Transverse colon (tissue), 4 donors: ENCODE measurements around the gene LRRC49. TPM values are rescaled to one million over a fixed set of nuclear protein-coding genes. Genes with fewer than 3 reads are reported as not detected.
"Not testable (repeated sequence)": the region's sequence is repeated elsewhere in the genome, so short reads cannot be mapped to it uniquely, and the experiment has no call there.

Experiments
- DNase-seq: peaks from one replicate; pipeline ENCODE4 v3.0.0-alpha.2; 2019
- H3K27ac ChIP-seq, 4 donors: fragments of 200-600 bp; sonication (generic); 2 replicates each; pipeline ENCODE4 v1.5.1; 2016 to 2018; ENCODE audit warnings: inconsistent platforms in 4 of 4
- H3K27me3 ChIP-seq: fragments of 200-600 bp; sonication (generic); 2 replicates; pipeline ENCODE4 v1.5.1; 2017; ENCODE audit warnings: inconsistent platforms
- H3K36me3 ChIP-seq, 4 donors: fragments of 200-600 bp; sonication (generic); 2 replicates each; pipeline ENCODE4 v1.5.1; 2017 to 2019; ENCODE audit warnings: inconsistent platforms in 4 of 4
- H3K4me1 ChIP-seq, 4 donors: fragments of 200-600 bp; sonication (generic); 2 replicates each; pipeline ENCODE4 v1.5.1; 2017 to 2020; ENCODE audit warnings: inconsistent platforms in 4 of 4
- H3K4me3 ChIP-seq, 4 donors: fragments of 200-600 bp; sonication (generic); 1 replicate in 1 of 4; 2 replicates in 3 of 4; pipeline versions ENCODE4 v1.5.1 to v1.6.1; 2017 to 2019; ENCODE audit warnings: inconsistent platforms in 4 of 4
- H3K9me3 ChIP-seq, 2 donors: fragments of 200-600 bp; sonication (generic); 2 replicates each; pipeline ENCODE4 v1.5.1; 2017 to 2019; ENCODE audit warnings: inconsistent platforms in 2 of 2
- CTCF ChIP-seq, 5 experiments: fragments of 200-600 bp in 3 of 5; fragments of 450-650 bp in 2 of 5; sonication (generic) in 3 of 5; IDR thresholded peaks; 1 replicate in 2 of 5; 2 replicates in 3 of 5; pipeline ENCODE4 v1.5.1; 2016 to 2017; ENCODE audit warnings: antibody characterized with exemption in 5 of 5, inconsistent platforms in 3 of 5, mild to moderate bottlenecking in 2 of 5, moderate library complexity in 1 of 5
- EP300 ChIP-seq: sonication (generic); formaldehyde crosslinking; IDR thresholded peaks from one replicate; pipeline ENCODE4 v1.6.1; 2017; ENCODE audit warnings: antibody characterized with exemption, low read depth
- POLR2A ChIP-seq: fragments of 450-650 bp; IDR thresholded peaks from one replicate; pipeline ENCODE4 v1.6.1; 2016; ENCODE audit warnings: antibody characterized with exemption, mild to moderate bottlenecking, moderate library complexity
- POLR2AphosphoS5 ChIP-seq, 3 donors: sonication (generic); formaldehyde crosslinking; IDR thresholded peaks; one replicate each; pipeline ENCODE4 v1.6.1; 2016; ENCODE audit warnings: antibody characterized with exemption in 3 of 3
- WGBS, 2 donors: methylation state at CpG; one replicate each; pipeline ENCODE4 v1.1.5; 2018; ENCODE audit warnings: low coverage in 1 of 2; 5-methylcytosine and 5-hydroxymethylcytosine counted together
- in situ Hi-C, 4 donors: fragments of 200-750 bp; cut with MboI; loops; one replicate each; pipeline versions ENCODE4 v1.15.0 to v1.15.1; 2017; ENCODE audit warnings: low sequenced_read_pairs in 3 of 4, low pct_ligation_motif_present in 1 of 4, low pct_unique_long_range_greater_than_20kb in 1 of 4
- intact Hi-C: fragments of 100-400 bp; cut with DNase I; formaldehyde crosslinking; loops from one replicate; pipeline ENCODE4 v1.15.1; 2023; ENCODE audit warnings: low total_unique reads
- total RNA-seq, 4 donors: library from RNA; depleted of rRNA; stranded (reverse); fragments of >200 nt; gene quantifications; one replicate each; pipeline ENCODE4 v1.1.0, GENCODE V29; 2016

LRRC49 gene
- total RNA-seq, 4 donors from 2014 or later: 2.2 to 5.2 (median 4.8) TPM; not detected in 1

DNA sequence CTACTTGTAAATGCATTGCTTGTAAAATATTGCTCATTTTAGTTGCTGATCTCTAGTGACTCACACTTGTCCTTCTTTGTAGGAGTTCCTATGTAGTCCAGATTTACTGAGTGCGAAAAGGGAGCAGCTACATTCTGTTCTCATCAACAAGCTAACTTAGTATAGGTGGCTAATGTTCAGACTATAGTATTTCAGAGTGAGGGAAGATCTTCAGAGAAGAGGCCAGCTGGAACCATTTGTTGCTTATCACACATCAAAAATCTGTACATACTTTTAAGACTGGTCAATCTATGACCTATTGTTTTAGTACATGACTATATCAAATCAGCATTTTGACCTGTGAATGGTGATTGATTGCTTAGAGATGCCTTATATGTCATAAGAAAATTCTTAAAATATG lies 151.4 kb downstream of the LRRC49 start:
- Histone ChIP-seq H3K9me3 (no peaks in the 10 kb centered on the region), H3K27ac (no peak overlapping the region), H3K4me3 (no peak overlapping the region), H3K36me3 (no peaks in the 10 kb centered on the region), H3K27me3 (no peaks in the 10 kb centered on the region), H3K4me1 (no peaks in the 10 kb centered on the region)
- DNase-seq: no peak
- in situ Hi-C loops (no loop called here), intact Hi-C loops (no loop called here)
- TF ChIP-seq EP300 (no peak), POLR2A (no peak), POLR2AphosphoS5 (IDR thresholded peaks at IDR 0.05) (no peak), CTCF (IDR thresholded peaks at IDR 0.05) (no peak)
- 75 to 90% methylated on average over 1 of the region's 1 CpG for WGBS, 2 donors

DNA sequence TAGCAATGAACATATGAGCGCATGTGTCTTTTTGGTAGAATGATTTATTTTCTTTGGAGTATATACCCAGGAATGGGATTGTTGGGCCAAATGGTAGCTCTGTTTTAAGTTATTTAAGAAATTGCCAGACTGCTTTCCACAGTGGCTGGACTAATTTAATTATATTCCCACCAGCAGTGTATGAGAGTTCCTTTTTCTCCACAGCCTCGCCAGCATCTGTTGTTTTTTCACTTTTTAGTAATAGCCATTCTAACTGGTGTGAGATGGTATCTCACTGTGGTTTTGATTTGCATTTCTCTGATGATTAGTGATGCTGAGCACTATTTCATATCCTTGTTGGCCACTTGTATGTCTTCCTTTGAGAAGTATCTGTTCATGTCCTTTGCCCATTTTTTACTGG lies 153.5 kb downstream of the LRRC49 start:
- H3K4me1 ChIP-seq, in situ Hi-C loops, H3K36me3 ChIP-seq, H3K9me3 ChIP-seq, H3K4me3 ChIP-seq, DNase-seq, H3K27me3 ChIP-seq, H3K27ac ChIP-seq, intact Hi-C loops: not testable (repeated sequence)
- 50 to 67% methylated on average over 2 of the region's 2 CpGs for WGBS, 2 donors

DNA sequence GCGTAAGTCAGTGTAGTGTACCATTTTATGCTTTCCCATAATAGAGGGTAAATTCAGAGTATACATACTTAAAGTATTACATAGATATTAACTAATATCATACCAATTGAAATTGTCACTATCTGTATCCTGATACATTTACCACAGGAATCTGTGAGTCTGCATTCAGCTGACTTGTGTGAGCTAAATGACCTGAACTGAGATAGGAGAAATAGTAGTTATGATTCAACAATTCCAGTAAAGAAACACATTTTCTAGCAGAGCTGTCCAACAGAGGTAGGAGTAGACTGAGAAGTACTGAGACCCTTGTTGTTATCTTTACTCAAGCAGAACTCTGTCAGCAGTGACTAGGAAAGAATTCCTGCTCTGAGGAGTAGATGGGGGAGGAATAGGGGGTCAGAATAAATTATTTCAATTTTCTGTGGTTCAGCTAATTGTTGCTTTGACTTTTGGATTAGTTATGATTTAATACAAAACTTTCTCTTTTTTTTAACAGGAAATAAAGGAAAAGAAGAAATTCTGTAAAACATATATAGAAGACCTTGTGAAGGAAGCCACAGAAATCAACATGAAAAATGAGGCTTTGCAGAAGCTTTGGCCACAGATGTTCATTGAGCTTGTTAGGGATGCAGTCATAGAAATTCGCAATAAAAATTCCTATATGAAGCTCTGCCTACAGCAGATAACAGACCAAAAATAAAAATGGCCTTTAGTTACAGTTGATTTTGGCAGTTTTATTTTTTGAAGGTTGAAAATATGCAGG lies 156.5 kb downstream of the LRRC49 start:
- Histone ChIP-seq H3K36me3 (no peaks in the 10 kb centered on the region), H3K27ac (no peak overlapping the region), H3K4me3 (no peak overlapping the region), H3K9me3 (no peaks in the 10 kb centered on the region), H3K4me1 (peaks cover 0 to 4% (median 2%) of the 10 kb centered on the region in 4 donors), H3K27me3 (no peaks in the 10 kb centered on the region)
- intact Hi-C loops (no loop called here), in situ Hi-C loops (no loop called here)
- TF ChIP-seq POLR2AphosphoS5 (IDR thresholded peaks at IDR 0.05): no peak
- TF ChIP-seq CTCF (IDR thresholded peaks at IDR 0.05): no peak
- no peak for TF ChIP-seq EP300
- no peak for TF ChIP-seq POLR2A
- WGBS, 2 donors: 87 to 91% methylated on average over 2 of the region's 2 CpGs
- no peak for DNase-seq

DNA sequence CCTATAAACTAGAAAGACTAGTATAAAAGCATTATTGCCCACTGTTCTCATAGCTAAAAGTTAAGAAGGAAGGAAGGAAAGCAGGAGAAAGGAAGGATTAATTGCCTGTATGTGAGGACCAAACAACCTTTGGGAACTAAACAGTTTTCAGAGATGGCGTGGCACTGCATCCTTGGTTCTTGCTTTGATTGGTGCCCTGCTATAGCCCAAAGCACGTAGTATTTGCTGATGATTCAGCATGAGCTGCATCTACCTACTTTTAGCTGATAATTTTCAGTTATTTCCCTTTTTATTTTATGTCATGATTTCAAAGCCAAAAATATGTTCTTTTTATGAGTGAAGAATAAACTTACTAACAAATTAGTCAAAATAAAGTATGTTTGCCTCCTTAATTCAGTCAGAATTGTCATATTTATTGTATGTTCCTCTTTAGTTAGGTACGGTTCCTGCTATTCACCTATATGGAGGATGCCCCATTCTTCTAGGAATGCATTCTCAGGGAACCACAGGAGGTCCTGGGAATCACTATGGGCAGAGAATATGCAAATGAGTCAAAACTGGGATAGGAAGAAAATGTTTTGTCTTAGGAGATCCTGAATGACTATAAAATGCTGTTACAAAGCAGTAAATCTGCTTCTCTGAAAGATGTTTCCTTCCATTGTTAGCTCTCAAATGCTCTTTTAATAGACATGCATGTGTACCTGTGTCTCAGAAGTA lies 157.2 kb downstream of the LRRC49 start:
- in situ Hi-C loops (no loop called here), intact Hi-C loops (no loop called here)
- H3K36me3 ChIP-seq: no peaks in the 10 kb centered on the region
- no peak overlapping the region for H3K27ac ChIP-seq
- 81 to 93% methylated on average over 3 of the region's 3 CpGs for WGBS, 2 donors
- TF ChIP-seq EP300: no peak
- TF ChIP-seq CTCF (IDR thresholded peaks at IDR 0.05): no peak
- TF ChIP-seq POLR2A: no peak
- TF ChIP-seq POLR2AphosphoS5 (IDR thresholded peaks at IDR 0.05): no peak
- H3K9me3 ChIP-seq: no peaks in the 10 kb centered on the region
- no peaks in the 10 kb centered on the region for H3K27me3 ChIP-seq
- H3K4me3 ChIP-seq: no peak overlapping the region
- H3K4me1 ChIP-seq: peaks cover 0 to 10% (median 5%) of the 10 kb centered on the region in 4 donors
- DNase-seq: no peak
